IPS-NIHi7 (cell line): Measurements from ENCODE around the gene MTERF4.
A peak's percentile ranks its signal among the peaks of the same experiment; 100 is the strongest.
"Not testable (repeated sequence)": the region's sequence is repeated elsewhere in the genome, so short reads cannot be mapped to it uniquely, and the experiment has no call there.

Experiments
- DNase-seq: peaks from one replicate; pipeline ENCODE4 v3.0.0; 2012; ENCODE audit warnings: mixed read lengths; ENCODE audit errors: extremely low spot score

Gene MTERF4

DNA sequence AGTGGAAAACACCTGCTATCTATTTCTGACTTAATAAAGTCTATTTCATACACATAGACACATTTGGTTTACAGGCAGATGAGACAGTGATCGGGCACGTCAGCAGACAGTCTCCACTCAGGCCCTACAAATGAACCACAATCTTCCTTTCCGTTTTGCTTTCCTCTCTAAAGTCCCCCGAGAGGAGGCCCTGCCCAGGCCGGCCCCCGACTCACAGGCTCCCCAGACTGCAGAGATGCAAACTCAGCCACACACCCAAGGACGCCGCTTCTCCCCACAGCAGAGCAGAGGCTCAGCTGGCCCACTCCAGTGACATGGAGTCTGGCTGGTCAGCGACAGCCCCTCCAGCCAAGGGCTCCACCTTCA is 9.3 kb upstream of the MTERF4 start:
- DNase-seq = no peak

DNA sequence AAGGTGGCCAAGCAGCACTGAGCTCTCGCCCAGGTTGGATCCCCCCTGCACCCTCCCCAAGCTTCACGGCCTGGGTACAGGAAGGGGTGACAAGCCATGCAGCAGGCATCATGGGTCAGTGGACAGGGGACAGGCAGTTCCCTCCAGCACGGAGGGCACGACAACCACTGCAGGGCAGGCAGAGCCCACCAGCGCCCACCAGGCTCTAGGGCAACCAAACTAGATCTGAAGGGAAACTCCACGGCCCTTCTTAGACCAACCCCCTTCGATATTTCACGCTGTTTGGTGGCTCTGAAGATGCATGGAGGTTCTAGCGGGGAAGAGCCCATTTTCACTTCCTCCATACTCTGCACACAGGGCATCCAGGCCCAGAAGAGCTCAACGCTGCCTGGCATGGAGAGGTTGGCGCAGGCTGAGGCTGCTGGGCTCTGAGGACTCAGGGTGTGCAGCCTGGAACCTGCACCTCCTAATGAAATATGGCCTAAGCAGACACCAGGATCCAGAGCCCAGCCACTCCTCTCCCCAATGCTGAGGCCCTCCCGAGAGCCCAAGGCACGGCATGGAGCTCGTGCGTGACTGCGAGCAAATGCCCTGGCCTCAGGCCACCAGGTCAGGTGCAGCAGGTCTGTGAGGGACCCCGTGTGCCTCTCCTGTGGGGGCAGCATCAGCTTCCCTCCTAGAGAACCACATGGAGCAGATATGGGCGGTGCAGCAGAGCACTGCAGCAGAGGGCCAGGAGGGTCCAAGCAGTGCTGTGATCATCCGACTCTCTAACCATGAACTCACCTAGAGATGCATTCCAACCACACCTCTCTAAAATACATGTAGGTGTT is 8.7 kb upstream of the MTERF4 start:
- no peak for DNase-seq

DNA sequence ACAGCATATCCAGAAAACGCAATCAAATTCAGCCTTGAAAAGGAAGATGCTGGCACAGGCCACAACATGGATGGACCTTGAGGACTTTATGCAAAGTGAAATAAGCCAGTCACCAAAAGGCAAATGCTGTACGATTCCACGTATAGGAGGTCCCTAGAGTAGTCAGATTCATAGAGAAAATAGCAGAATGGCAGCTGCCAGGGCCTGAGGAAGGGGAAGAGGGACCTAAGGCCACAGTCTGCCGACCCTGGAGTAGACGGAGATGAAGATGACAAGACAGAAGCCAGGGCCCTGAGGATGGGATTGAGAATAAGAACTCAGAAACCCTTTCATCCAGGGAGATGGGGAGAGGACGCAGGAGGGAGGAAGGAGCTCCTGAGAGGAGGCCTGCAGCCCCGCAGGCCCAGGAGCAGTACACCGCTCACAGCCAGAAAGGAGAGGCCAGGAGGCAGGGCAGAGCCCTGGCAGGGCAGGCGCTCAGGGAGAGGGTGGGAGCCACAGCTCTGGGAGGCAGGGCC is 8.1 kb upstream of the MTERF4 start:
- no peak for DNase-seq

DNA sequence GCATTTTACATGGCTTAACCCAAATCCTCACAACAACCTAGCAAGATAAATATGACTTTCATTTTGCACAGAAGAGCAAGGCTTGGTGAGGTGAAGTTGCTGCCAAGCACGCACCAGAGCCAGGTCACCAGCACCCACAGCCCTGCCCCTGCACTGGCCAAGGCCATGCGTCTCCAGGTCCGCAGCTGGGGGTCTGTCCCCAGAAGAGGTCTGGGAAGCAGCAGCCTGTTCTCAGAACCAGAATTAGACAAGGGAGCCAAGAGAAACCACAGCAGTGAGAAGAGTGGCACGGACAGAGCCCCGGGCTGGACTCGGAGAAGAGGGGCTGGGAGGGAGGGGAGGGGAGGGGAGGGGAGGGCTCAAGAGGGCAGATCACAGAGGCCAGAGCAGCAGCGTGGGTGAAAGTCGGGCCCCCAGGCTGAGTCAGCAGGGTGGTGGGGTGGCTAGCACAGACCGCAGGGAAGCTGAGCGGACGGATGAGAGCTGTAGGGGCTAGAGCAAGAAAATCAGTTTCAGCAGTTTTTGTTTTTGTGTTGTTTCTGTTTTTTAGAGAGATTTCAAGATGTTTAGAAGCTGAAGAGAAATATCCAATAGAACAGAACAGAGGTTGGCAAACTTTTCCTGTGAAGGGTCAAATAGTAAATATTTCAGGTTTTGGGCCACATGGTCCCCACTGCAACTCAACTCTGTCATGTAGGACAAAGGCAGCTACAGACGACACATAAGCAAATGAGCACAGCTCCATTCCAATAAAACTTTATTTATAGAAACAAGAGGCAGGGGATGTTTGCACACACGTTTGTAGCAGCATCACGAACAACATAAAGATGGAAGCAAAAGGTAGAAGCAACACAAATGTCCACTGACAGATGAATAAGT is 7.4 kb upstream of the MTERF4 start:
- no peak for DNase-seq

DNA sequence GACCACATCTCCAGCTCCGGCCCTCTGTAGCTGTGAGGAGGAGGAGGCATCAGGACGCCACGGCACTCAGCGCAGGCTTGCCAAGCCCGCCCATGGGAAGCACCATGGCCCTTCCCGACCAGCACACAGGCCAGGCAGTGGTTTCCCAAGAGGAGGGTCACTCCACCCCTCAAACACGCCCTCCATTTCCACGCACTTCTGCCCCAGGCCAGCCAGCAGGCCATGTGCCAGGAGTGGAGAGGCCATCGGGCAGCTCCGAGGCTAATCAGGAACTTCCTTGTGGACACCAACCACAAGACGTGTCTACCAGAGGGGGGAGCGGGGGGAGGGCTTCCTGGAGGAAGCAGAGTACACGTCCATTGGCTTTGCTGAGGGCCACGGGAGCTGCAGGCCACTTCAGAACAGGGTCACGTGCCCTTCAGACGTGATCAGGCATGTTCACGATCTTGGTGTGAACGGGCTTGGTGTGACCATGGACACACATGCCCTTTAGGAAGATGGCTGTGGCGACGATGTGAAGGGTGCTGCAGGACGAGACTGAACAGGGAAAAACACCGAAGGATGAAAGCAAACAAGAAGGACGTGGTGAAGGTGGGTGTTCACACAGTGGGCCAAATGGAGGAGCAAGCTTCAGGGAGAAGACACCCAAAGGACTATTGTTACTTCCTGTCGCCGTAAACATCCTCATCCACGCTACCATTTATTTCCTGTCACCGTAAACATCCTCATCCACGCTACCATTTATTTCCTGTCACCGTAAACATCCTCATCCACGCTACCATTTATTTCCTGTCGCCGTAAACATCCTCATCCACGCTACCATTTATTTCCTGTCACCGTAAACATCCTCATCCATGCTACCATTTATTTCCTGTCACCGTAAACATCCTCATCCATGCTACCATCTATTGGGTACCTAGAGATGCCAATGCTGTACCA is 6.5 kb upstream of the MTERF4 start:
- no peak for DNase-seq

DNA sequence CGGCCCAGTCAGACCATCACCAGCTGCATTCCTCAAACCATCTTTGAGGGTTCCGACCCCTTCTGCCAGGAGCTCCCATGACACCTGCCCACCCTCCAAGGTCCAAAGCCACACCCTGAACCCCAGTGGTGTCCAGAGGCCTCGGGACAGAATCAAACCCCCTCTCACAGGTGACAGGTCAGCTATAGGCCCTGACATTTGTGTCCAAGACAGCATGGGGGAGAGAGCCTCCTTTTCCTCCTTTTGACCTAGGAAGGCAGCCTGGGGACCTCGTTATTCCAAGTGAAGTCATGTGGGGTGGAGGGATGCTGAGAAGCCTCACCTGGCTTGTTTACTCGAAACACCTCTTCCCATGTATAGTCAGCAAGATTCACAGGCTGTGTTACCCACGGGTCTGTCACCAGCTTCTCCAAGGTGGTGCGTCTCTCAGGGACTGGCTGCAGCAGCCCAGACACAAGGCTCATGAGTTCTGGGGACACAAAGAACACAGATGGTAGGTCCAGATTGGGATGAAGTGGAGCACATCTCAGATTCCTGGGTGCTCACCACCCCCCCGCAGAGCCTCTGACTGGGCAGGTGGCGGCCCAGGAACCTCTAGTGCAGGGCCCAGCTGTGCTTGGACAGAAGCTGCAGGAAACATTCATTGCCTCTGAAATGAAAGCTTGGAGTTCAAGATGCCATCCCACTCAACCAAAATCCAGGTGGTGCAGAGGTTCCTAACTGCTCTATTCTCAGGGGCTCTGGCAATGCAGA is 5.1 kb upstream of the MTERF4 start:
- DNase-seq = no peak

DNA sequence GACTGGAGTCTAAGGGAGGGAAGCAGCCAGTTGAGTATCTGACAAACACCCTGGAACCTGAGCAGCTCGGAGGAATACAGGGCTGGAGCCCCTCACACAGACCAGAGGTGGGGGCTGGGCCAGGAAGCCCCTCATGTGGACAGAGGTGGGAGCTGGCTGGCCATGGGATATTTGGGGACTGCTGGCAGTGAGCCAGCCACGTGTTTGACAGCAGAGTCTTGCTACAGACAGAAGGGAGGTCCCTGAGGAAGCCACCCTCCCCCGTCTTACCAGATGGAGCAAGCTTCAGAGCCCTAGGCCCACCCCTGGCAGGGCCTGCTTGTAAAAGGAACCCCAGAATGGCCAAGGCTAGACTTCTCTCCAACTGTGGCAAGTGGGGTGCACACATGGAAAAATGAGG is 3.6 kb upstream of the MTERF4 start:
- DNase-seq = no peak

DNA sequence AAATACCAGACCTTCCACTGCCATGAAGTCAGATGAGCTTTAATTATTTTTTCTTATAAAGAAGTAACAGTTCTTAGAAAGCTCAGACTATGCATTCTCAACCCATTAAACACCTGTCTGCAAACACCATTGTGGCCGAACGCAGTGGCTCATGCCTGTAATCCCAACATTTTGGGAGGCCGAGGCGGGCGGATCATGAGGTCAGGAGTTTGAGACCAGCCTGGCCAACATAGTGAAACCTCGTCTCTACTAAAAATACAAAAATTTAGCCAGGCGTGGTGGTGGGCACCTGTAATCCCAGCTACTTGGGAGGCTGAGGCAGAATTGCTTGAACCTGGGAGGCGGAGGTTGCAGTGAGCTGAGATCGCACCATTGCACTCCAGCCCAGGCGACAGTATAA is 2.5 kb upstream of the MTERF4 start:
- not testable (repeated sequence) for DNase-seq

DNA sequence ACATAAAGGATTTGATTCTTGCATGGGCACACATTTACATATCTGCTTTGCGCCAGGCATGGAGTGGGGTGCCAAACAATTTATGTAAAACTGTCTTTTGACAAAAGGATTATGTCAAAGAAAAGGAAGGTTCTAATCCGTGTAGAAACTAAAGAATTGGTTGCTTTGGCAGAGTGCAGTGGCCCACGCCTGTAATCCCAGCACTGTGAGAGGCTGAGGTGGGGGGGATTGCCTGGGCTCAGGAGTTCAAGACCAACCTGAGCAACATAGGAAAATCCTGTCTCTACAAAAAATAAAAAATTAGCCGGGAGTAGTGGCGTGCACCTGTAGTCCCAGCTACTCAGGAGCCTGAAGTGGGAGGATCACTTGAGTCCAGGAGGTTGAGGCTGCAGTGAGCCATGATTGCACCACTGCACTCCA is 1.1 kb upstream of the MTERF4 start:
- no peak for DNase-seq

DNA sequence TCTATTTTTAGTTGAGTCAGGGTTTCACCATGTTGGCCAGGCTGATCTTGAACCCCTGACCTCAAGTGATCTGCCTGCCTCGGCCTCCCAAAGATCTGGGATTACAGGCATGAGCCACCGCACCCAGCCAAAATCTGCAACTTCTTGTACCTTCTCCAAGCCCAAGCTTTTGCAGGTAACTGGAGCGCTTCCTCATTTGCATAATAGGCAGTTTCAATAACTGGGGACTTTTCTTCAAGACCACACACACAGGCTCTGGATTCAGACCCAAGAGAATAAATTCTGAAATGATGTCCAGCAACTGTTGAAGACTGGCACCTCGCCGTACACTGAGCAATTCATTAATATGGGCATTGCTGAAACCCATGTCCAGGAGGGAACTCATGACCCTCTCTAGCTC is 2.8 kb downstream of the MTERF4 start:
- DNase-seq = no peak

DNA sequence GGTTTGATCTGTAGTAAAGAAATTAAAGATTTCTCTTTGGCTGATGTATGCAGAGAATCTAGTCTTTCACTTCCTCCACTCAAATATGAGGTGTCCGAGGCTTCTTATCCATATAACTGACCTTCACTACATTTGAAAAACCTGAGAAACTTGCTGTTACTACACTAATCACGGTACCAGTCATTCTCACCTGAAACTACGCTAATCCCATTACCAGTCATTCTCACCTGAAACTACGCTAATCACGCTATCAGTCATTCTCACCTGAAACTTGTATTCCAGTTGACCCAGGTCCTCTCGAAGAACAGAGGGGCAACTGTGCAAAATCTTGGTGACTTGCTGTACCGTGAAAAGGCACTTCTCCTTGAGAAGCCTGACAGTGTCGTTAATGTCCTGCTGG is 5.1 kb downstream of the MTERF4 start:
- no peak for DNase-seq

DNA sequence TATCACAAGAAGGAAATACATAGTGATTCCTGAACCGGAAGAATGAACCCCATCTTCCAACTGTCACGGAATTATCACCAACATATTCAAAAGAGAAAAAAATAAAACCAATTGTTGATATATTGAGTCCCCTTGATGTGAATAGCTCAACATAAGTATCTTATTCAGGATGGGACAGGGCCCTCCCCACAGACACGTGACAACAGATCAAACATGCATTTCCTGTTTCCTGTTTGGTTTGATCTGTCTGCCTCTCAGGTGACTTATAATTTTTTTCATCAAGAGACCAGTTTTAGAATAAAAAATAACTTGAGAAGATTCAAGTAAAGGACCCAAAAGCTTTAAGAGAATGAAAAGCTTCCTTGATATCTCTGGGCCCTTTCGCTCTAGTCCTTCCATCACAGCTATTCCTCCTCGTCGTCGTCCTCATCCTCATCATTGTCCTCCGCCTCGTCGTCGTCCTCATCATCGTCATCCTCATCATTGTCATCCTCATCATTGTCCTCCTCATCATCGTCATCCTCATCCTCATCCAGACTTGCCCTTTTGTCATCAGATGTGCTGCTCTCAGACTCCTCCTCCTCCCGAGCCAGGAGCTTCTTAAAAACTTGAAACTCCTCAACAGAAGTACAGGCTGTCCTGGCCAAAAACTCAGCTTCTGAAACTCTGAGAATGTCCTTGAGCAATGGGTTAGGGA is 6.3 kb downstream of the MTERF4 start:
- no peak for DNase-seq

DNA sequence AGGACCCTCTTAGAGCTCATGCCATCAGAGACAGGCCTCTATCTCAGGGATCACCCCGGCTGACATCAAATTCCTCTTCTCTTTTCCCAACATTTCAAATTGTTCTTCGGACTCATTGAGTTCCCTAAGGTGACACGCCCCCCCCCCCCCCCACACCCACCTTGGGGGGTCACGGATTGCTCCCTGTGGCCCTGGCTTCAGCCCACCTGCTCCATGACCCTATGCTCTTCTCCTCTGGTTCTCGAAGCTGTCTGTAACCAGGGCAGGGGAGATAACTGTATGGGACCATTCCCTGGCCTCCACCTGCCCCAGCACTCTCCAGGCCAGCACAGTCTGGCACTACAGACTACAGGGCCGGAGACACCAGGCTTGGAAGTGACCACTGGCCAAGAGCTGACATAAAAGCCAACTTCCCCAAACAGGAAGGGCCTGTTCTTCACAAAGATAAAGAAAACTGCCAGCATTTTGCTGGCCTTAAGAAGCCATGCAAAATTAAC is 7.1 kb downstream of the MTERF4 start:
- DNase-seq = no peak

DNA sequence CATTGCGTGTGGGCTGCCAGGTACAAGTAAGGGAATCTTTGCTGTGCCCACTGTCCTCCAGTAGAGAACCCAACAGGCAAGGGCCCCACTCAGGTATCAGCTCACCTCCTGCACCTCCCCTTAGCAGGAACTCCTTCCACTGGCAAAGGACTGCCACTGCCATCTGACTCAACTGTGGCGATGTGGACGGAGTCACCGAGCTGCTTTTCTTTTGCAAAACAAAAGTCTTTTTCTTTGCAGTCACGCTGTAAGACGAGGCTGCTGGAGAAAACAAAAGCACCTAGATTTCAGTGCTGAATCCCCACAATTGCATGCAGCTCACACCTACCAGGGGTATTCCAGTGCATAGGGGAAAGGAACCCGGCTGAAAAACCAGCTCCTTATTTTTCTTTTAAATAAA is 7.9 kb downstream of the MTERF4 start:
- peak; percentile 20 for DNase-seq

DNA sequence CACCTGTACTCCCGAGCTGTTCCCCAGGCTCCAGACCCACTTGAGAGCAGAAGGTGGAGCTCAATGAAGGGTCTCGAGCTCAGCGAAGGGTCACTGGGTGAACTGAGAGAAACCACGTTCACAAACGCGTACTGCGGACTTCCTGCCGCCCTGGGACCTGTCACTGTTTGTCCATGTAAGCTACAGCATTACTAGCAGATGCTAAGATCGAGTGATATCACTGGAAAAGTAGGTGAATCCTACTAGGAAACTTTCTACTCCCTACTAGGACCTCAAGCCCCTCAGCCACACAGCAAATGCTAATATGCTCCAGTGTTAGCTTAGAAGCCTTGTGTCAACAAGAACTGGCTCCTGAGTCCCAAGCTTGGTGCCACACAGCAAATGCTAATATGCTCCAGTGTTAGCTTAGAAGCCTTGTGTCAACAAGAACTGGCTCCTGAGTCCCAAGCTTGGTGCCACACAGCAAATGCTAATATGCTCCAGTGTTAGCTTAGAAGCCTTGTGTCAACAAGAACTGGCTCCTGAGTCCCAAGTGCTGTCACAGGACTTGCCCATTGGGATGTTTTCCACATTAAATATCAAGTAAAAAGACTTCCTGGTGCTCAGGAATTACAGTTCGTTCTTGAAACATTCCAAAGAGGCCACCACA is 8.8 kb downstream of the MTERF4 start:
- not testable (repeated sequence) for DNase-seq

DNA sequence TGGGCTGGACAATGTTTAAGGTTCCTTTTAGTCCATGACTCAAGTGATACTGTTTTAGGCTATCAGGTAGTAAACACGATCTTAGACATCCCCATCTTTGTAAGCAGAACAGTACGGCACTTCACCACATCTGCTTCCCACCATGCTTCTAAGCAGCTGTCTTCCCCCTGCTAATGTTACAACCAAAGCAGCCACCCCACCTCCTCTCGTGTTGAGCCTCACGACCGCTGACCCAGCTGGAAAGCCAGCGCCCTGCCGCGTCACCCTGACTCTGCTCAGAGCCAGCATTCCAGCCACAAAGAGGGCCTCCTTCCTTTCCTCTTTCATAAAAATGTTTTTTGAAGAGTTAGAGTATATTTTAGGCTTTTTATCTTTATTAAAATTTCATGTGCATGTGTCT is 9.4 kb downstream of the MTERF4 start:
- no peak for DNase-seq

DNA sequence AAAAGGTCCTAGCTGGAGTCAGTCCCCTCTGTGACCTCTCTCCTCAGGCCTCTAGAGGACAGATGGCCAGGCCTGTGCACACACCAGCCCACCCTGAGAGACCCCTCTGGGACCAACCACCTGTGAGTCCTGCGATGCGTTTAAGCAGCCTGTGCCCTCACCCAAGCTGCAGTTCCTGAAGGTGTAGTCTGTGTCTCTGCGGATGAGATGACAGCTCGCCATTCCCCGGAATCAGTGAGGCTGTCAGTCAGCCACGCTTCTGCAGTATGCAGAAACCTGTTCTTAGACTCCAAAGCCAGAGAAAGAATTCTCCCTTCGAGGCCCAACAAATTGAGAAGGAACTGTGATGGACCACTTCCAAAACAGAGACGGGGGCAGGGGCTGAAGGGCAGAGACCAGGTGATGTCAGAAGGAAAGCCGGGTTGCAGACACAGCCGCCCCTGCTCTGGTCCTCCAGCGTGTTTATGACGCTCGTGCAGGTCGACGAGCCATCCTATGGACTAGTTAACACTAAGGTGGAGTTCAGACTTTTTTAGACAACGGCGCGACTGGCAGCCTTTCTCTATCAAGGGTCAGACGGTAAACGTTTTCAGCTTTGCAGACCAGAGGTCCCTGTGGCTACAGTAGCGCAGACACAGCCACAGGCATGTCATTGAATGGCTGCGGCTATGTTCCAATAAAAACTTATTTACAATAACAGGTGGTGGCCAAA is 10.2 kb downstream of the MTERF4 start:
- DNase-seq = no peak

DNA sequence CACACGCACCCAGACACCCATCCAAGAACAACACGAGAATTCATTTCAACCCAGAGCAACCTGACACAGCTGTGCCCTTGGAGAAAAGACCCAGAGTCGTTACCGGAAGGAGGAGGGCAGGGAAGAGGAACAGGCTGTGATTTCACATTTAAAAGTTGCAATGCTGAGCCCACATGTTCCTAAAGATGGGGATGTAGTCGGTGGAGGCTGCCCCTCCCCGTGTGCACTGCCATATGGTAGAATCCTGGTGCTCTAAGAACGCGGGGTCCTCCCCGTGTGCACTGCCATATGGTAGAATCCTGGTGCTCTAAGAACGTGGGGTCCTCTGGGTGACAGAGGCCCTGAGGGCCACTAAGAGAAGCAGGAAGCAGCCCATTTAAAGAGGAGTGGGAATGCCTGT is 10.9 kb downstream of the MTERF4 start:
- DNase-seq = no peak
